Spleen (tissue), 7 donors: ENCODE measurements around the gene DEK.
"Not testable (repeated sequence)": the region's sequence is repeated elsewhere in the genome, so short reads cannot be mapped to it uniquely, and the experiment has no call there.

Experiments
- POLR2A ChIP-seq, 3 donors: fragments of 450-650 bp; IDR thresholded peaks; one replicate each; pipeline ENCODE4 v1.5.1; 2017; ENCODE audit warnings: antibody characterized with exemption in 3 of 3, mild to moderate bottlenecking in 1 of 3
- POLR2AphosphoS5 ChIP-seq, 3 donors: sonication (generic); formaldehyde crosslinking; IDR thresholded peaks; one replicate each; pipeline ENCODE4 v1.5.1; 2017; ENCODE audit warnings: antibody characterized with exemption in 3 of 3
- TF ChIP-seq, protein P1 (sequence below), 11 experiments: fragments of 200-600 bp in 7 of 11; fragments of 450-650 bp in 4 of 11; sonication (generic) in 4 of 11; IDR thresholded peaks in 8 of 11; conservative IDR thresholded peaks in 3 of 11; 1 replicate in 7 of 11; 2 replicates in 4 of 11; pipeline versions ENCODE4 v1.4.0 to v1.8.0; 2016 to 2021; ENCODE audit warnings: antibody characterized with exemption in 11 of 11, inconsistent platforms in 4 of 11, mild to moderate bottlenecking in 1 of 11
- donor health status: DM: no; HTN: no; CAD: no; lungs with moderate emphysema.
- donor health status: DM: no; HTN: no; CAD: no.
- donor health status: DM: no; HTN: no; CAD: no.

DNA sequence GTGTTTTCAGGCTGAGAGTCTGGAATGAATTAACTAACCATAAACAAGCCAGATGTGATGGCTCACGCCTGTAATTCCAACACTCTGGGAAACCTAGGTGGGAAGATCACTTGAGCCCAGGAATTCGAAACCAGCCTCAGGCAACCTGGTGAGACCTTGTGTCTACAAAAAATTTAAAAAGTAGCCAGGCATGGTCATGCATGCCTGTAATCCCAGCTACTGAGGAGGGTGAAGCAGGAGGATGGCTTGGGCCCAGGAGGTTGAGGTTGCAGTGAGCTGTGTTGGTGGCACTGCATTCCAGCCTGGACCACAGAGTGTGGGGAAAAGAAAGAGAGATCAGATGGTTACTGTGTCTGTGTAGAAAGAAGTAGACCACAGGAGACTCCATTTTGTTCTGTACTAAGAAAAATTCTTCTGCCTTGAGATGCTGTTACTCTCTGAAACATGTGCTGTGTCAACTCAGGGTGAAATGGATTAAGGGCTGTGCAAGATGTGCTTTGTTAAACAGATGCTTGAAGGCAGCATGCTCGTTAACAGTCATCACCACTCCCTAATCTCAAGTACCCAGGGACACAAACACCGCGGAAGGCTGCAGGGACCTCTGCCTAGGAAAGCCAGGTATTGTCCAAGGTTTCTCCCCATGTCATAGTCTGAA is 37.8 kb downstream of the DEK start:
- TF ChIP-seq, protein P1, sequence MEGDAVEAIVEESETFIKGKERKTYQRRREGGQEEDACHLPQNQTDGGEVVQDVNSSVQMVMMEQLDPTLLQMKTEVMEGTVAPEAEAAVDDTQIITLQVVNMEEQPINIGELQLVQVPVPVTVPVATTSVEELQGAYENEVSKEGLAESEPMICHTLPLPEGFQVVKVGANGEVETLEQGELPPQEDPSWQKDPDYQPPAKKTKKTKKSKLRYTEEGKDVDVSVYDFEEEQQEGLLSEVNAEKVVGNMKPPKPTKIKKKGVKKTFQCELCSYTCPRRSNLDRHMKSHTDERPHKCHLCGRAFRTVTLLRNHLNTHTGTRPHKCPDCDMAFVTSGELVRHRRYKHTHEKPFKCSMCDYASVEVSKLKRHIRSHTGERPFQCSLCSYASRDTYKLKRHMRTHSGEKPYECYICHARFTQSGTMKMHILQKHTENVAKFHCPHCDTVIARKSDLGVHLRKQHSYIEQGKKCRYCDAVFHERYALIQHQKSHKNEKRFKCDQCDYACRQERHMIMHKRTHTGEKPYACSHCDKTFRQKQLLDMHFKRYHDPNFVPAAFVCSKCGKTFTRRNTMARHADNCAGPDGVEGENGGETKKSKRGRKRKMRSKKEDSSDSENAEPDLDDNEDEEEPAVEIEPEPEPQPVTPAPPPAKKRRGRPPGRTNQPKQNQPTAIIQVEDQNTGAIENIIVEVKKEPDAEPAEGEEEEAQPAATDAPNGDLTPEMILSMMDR (IDR thresholded peaks at IDR 0.05 in 8 of 11, conservative IDR thresholded peaks at IDR 0.05 in 3 of 11) = not testable (repeated sequence)
- not testable (repeated sequence) for TF ChIP-seq POLR2A, POLR2AphosphoS5 (IDR thresholded peaks at IDR 0.05)
